K562 (cell line): ENCODE measurements around the gene COL23A1. TPM values are rescaled to one million over a fixed set of nuclear protein-coding genes. Genes with fewer than 3 reads are reported as not detected.

ENCODE experiments used
- ATAC-seq: fragments of 200-7000 bp; cut with Tn5 transposase; 3 replicates; pipeline ENCODE4 v1.9.1; 2020; ENCODE audit warnings: moderate library complexity
- BruUV-seq: library from RNA; stranded (reverse); fragments of 400-500 nt; replicated peaks from 2 replicates; lab custom pipeline; 2021; lab: Mats Ljungman, UMichigan
- CTCF ChIA-PET: fragments of 300-600 bp; formaldehyde crosslinking; extraction: SDS; loops from one replicate; lab custom pipeline; 2021; ENCODE audit warnings: low intra/inter-chr PET ratio; lab: Yijun Ruan, JAX
- POLR2A ChIA-PET: fragments of 300-600, 350-650 bp; sonication (Branson Sonifier 250); formaldehyde crosslinking; extraction: SDS; loops from one replicate; lab custom pipeline; 2021; ENCODE audit warnings: antibody characterized with exemption, inconsistent platforms; lab: Yijun Ruan, JAX
- DNase-seq, 4 experiments: peaks; one replicate each; pipeline versions ENCODE4 v3.0.0 to v3.0.0-alpha.2; 2011 to 2018; ENCODE audit warnings: low spot score in 3 of 4, mixed read lengths in 3 of 4; ENCODE audit errors: extremely low read depth in 1 of 4
- FAIRE-seq: peaks from 2 replicates; lab custom pipeline; 2011; peaks lifted over from hg19 to GRCh38; lab: Jason Lieb, UNC
- H2AFZ ChIP-seq: 2 replicates; pipeline ENCODE4 v1.6.0; 2011; ENCODE audit warnings: low read depth, low read length, control low read depth, inconsistent platforms
- H3K27ac ChIP-seq: fragments of 200-600 bp; 3 replicates; pipeline ENCODE4 v1.8.0; 2011; ENCODE audit warnings: low read depth, mild to moderate bottlenecking, control low read depth, inconsistent platforms, low read length, moderate library complexity, mixed read lengths; ENCODE audit errors: extremely low read depth
- H3K27me3 ChIP-seq, 2 experiments: fragments of 300-600 bp in 1 of 2; 2 replicates in 1 of 2; 3 replicates in 1 of 2; pipeline versions ENCODE4 v1.6.0 to v1.8.0; 2011; ENCODE audit warnings: inconsistent platforms in 2 of 2, low read length in 2 of 2, mild to moderate bottlenecking in 1 of 2, mixed read lengths in 1 of 2, moderate library complexity in 1 of 2; ENCODE audit not compliant: control insufficient read depth in 2 of 2, insufficient read depth in 2 of 2
- H3K36me3 ChIP-seq: fragments of 300-600 bp; 3 replicates; pipeline ENCODE4 v1.8.0; 2011; ENCODE audit warnings: mild to moderate bottlenecking, low read length, inconsistent platforms; ENCODE audit not compliant: control insufficient read depth, insufficient read depth
- H3K4me1 ChIP-seq, 2 experiments: fragments of 200-600 bp in 1 of 2; replicated peaks in 1 of 2; 2 replicates in 1 of 2; 3 replicates in 1 of 2; pipeline versions ENCODE4 v1.5.1 to v1.8.0; 2011; ENCODE audit warnings: inconsistent platforms in 2 of 2, low read length in 2 of 2, mild to moderate bottlenecking in 1 of 2, mixed read lengths in 1 of 2, moderate library complexity in 1 of 2; ENCODE audit not compliant: control insufficient read depth in 2 of 2, insufficient read depth in 2 of 2
- H3K4me2 ChIP-seq: 2 replicates; pipeline ENCODE4 v1.6.1; 2011; ENCODE audit warnings: low read length, control low read depth, inconsistent platforms, mixed read lengths; ENCODE audit not compliant: insufficient read depth
- H3K4me3 ChIP-seq: fragments of 200-600 bp; sonication (generic), shearing (Covaris generic); 2 replicates; pipeline ENCODE4 v1.5.1; 2016; ENCODE audit warnings: control low read depth, inconsistent platforms
- H3K79me2 ChIP-seq: fragments of 200-600 bp; 3 replicates; pipeline ENCODE4 v1.8.0; 2011; ENCODE audit warnings: low read length, inconsistent platforms; ENCODE audit not compliant: control insufficient read depth, insufficient read depth
- H3K9ac ChIP-seq, 2 experiments: 2 replicates each; pipeline versions ENCODE4 v1.6.0 to v1.6.1; 2011; ENCODE audit warnings: low read depth in 2 of 2, low read length in 2 of 2, control low read depth in 1 of 2, inconsistent platforms in 1 of 2, mild to moderate bottlenecking in 1 of 2, mixed read lengths in 1 of 2; ENCODE audit not compliant: insufficient read depth in 1 of 2
- H3K9me1 ChIP-seq: one replicate; pipeline ENCODE4 v1.6.0; 2011; ENCODE audit warnings: inconsistent platforms, mild to moderate bottlenecking, low read length, moderate library complexity; ENCODE audit not compliant: control insufficient read depth, insufficient read depth
- H3K9me3 ChIP-seq: replicated peaks from 2 replicates; pipeline ENCODE4 v1.5.1; 2011; ENCODE audit warnings: low read depth, low read length, inconsistent platforms; ENCODE audit not compliant: control insufficient read depth, insufficient read depth
- H4K20me1 ChIP-seq: replicated peaks from 2 replicates; pipeline ENCODE4 v1.6.1; 2011; ENCODE audit warnings: low read length, inconsistent platforms, mixed read lengths; ENCODE audit not compliant: control insufficient read depth, insufficient read depth
- CBFB ChIP-seq: sonication (generic); formaldehyde crosslinking; IDR thresholded peaks from 2 replicates; pipeline ENCODE4 v1.4.0; 2020; ENCODE audit warnings: mild to moderate bottlenecking, missing genetic modification reagents
- NFATC3 ChIP-seq: fragments of 450-650 bp; IDR thresholded peaks from 2 replicates; pipeline ENCODE4 v1.6.1; 2017; ENCODE audit warnings: mild to moderate bottlenecking
- NFIC ChIP-seq: fragments of 450-650 bp; IDR thresholded peaks from 2 replicates; pipeline ENCODE4 v1.6.1; 2017; ENCODE audit warnings: mild to moderate bottlenecking, inconsistent platforms
- RCOR1 ChIP-seq, 2 experiments: IDR thresholded peaks; 2 replicates each; pipeline ENCODE4 v1.6.1; 2012; ENCODE audit warnings: low read depth in 2 of 2, low read length in 2 of 2, borderline replicate concordance in 1 of 2, improper control_type of control experiment in 1 of 2
- RUNX1 ChIP-seq: sonication (generic); IDR thresholded peaks from 2 replicates; pipeline ENCODE4 v1.6.1; 2016; ENCODE audit warnings: antibody characterized with exemption, low read depth
- SIN3B ChIP-seq: fragments of 450-650 bp; IDR thresholded peaks from 2 replicates; pipeline ENCODE4 v1.6.1; 2017; ENCODE audit warnings: low read depth, mild to moderate bottlenecking, moderate library complexity
- SMC3 ChIP-seq: conservative IDR thresholded peaks from 2 replicates; pipeline ENCODE4 v1.6.1; 2011; ENCODE audit warnings: low read depth, low read length, improper control_type of control experiment; ENCODE audit not compliant: insufficient read depth
- TGIF2 ChIP-seq: sonication (generic); formaldehyde crosslinking; IDR thresholded peaks from 2 replicates; pipeline ENCODE4 v1.8.1; 2022; ENCODE audit warnings: mild to moderate bottlenecking, missing genetic modification reagents, moderate library complexity
- ZBED1 ChIP-seq: IDR thresholded peaks from 2 replicates; pipeline ENCODE4 v1.6.1; 2014
- ZNF274 ChIP-seq: IDR thresholded peaks from 2 replicates; pipeline ENCODE4 v1.6.1; 2011; ENCODE audit warnings: low read depth, mild to moderate bottlenecking, low read length, moderate library complexity, borderline replicate concordance
- ZNF347 ChIP-seq: fragments of 450-650 bp; formaldehyde crosslinking; IDR thresholded peaks from 2 replicates; pipeline ENCODE4 v1.4.0; 2020; ENCODE audit warnings: low read depth, mild to moderate bottlenecking, moderate library complexity
- ZNF57 ChIP-seq: fragments of 450-650 bp; formaldehyde crosslinking; IDR thresholded peaks from 2 replicates; pipeline ENCODE4 v1.4.0; 2020; ENCODE audit warnings: mild to moderate bottlenecking, moderate library complexity
- ZSCAN32 ChIP-seq: fragments of 450-650 bp; formaldehyde crosslinking; IDR thresholded peaks from 2 replicates; pipeline ENCODE4 v1.4.0; 2020; ENCODE audit warnings: mild to moderate bottlenecking, moderate library complexity
- WGBS: fragments of 100-300 bp; shearing (Covaris generic); methylation state at CpG from one replicate; pipeline ENCODE4 v1.1.6; 2016; ENCODE audit warnings: low coverage, mixed read lengths; ENCODE audit not compliant: insufficient coverage; ENCODE audit errors: missing lambda C conversion rate; 5-methylcytosine and 5-hydroxymethylcytosine counted together
- in situ Hi-C: fragments of 300-500 bp; cut with MboI; formaldehyde crosslinking; loops from 4 replicates; pipeline ENCODE4 v1.15.0; 2018; ENCODE audit warnings: inconsistent platforms, mixed read lengths
- intact Hi-C: fragments of 100-400 bp; cut with micrococcal nuclease; formaldehyde crosslinking; loops from 2 replicates; pipeline ENCODE4 v1.14.2; 2022
- polyA plus RNA-seq, 8 experiments: library from polyadenylated mRNA; depleted of rRNA in 4 of 8; stranded (reverse) in 5 of 8; unstranded in 3 of 8; fragments of >200 nt; fragmentation: Nextera tagmentation in 2 of 8; fragmentation: Illumina TruSeq in 1 of 8; extraction: Ambion mirVana in 2 of 8; extraction: Trizol in 1 of 8; gene quantifications; 2 replicates each; pipeline versions ENCODE4 v1.2.1 to v1.2.3, GENCODE V29; 2011 to 2014; ENCODE audit warnings: inconsistent platforms in 1 of 8, missing spikeins in 1 of 8
- total RNA-seq, 7 experiments: library from RNA; depleted of rRNA in 6 of 7; stranded (reverse); fragments of >200 nt in 6 of 7; fragmentation: Illumina TruSeq in 2 of 7; extraction: Trizol in 2 of 7; gene quantifications; 2 replicates each; pipeline versions ENCODE4 v1.2.1 to v1.2.3, GENCODE V29; 2011 to 2021; ENCODE audit warnings: low replicate concordance in 1 of 7
- TF ChIP-seq, protein P1 (sequence below): fragments of 450-650 bp; IDR thresholded peaks from 2 replicates; pipeline ENCODE4 v1.7.1; 2018; ENCODE audit warnings: mild to moderate bottlenecking, low read depth; ENCODE audit not compliant: partially characterized antibody
- TF ChIP-seq, protein P2 (sequence below): fragments of 250-450 bp; sonication (Bioruptor Pico); IDR thresholded peaks from 2 replicates; pipeline ENCODE4 v1.4.0; 2020; ENCODE audit warnings: mild to moderate bottlenecking, moderate library complexity
- TF ChIP-seq, protein P3 (sequence below): IDR thresholded peaks from 2 replicates; pipeline ENCODE4 v1.6.1; 2016; ENCODE audit warnings: missing genetic modification characterization, missing compliant biosample characterization

COL23A1 gene
- total and polyA plus RNA-seq, 9 of the 15 experiments (the other 6 are each of a cell fraction or from before 2014, with no cell fraction given): 0.09 TPM; not detected in 8

DNA sequence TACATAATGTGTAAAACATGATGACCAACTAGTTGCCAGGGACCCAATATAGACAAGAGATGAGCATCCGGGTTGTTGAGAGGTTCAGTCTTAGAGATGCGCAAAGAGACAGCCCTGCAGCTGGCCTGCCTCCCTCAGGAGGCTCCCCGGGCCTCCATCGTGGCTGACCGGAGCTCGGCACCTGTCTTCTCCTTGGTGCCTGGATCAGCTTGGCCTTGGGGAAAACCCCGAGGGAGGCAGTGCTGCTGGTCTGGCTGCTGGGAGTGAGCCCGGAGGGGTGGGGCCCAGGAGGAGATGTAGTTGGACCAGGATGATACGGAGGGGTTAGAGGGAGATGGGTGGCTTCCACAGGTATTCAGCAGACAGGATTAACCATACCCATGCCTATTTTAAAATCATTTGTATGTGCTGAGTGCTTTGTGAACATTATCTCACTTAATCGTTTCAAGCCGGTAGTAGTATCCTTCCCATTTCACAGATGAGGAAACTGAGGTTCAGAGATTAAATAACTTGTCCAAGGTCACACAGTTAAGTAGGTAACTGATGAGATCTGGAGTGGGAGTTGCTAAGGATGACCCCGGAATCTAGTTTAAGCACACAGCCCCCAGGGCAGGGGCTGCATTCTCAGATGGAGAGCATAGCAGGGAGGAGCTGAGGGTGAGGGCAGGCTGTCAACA is 173.8 kb downstream of the COL23A1 start (continued):
- 0 out of 4 replicates have a peak, but pooled peaks of 1 of the 2 experiments have one; percentile 7 for TF ChIP-seq RCOR1 (IDR thresholded peaks at IDR 0.05; ENCODE audit: borderline replicate concordance in 1 of 2, low read depth in 2 of 2, low read length in 2 of 2)
- no peak for TF ChIP-seq NFATC3
- no peak for TF ChIP-seq RUNX1
- no peak for TF ChIP-seq ZSCAN32 (CRISPR knock-in tag)

DNA sequence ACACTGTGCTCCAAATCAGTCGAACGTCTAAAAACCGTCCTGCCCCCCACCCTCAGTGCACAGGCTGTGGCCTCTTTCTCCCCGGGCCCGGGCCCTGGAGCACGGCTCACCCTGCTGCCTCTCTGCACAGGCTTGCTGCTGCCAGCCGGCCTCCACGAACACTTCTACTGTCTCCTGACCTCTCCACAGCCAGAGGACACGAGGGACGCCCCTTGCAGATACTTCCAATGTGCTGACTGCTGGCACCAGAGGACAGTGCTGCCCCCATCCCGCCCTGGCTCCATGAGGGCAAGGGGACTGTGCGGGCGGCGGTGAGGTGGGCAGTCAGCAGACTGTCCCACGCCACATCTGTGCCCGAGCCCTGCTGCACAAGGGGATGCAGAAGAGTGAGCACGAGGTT is 174.8 kb downstream of the COL23A1 start:
- ATAC-seq (no peak), DNase-seq (no peak), FAIRE-seq (no peak)
- POLR2A ChIA-PET: interaction anchor here (0.7 to 0.8 kb wide), 2 partner anchors 16 to 202 kb away, joined by 3 to 4 read pairs; no protein-coding TSS in a partner anchor
- Histone ChIP-seq H3K4me3 (no peak overlapping the region), H3K27ac (no peak overlapping the region), H3K27me3 (peaks cover 13 to 42% of the 10 kb centered on the region in 2 experiments; a peak in 4 of 5 replicates), H3K9me3 (no peaks in the 10 kb centered on the region), H3K79me2 (no peaks in the 10 kb centered on the region), H3K4me2 (no peak overlapping the region), H3K36me3 (no peaks in the 10 kb centered on the region), H3K9ac (no peak overlapping the region), H4K20me1 (peaks cover 9% of the 10 kb centered on the region; the same call in 1 of the 2 replicates), H2AFZ (no peak overlapping the region), H3K4me1 (peaks cover 4 to 11% of the 10 kb centered on the region in 2 experiments), H3K9me1 (no peaks in the 10 kb centered on the region)
- in situ Hi-C loops: no loop called here
- BruUV-seq: no TSS peak
- CTCF ChIA-PET: no interaction called here
- intact Hi-C loops: no loop called here
- WGBS: 18% methylated on average over 17 of the region's 17 CpGs
- no peak for TF ChIP-seq TGIF2 (CRISPR knock-in tag)
- no peak for TF ChIP-seq CBFB (CRISPR knock-in tag)
- TF ChIP-seq ZNF57 (CRISPR knock-in tag): no peak
- no peak for TF ChIP-seq ZNF274
- TF ChIP-seq SMC3: no peak
- no peak for TF ChIP-seq SIN3B
- no peak for TF ChIP-seq ZNF347
- TF ChIP-seq, protein P1, sequence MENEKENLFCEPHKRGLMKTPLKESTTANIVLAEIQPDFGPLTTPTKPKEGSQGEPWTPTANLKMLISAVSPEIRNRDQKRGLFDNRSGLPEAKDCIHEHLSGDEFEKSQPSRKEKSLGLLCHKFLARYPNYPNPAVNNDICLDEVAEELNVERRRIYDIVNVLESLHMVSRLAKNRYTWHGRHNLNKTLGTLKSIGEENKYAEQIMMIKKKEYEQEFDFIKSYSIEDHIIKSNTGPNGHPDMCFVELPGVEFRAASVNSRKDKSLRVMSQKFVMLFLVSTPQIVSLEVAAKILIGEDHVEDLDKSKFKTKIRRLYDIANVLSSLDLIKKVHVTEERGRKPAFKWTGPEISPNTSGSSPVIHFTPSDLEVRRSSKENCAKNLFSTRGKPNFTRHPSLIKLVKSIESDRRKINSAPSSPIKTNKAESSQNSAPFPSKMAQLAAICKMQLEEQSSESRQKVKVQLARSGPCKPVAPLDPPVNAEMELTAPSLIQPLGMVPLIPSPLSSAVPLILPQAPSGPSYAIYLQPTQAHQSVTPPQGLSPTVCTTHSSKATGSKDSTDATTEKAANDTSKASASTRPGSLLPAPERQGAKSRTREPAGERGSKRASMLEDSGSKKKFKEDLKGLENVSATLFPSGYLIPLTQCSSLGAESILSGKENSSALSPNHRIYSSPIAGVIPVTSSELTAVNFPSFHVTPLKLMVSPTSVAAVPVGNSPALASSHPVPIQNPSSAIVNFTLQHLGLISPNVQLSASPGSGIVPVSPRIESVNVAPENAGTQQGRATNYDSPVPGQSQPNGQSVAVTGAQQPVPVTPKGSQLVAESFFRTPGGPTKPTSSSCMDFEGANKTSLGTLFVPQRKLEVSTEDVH: no peak
- no peak for TF ChIP-seq ZBED1
- TF ChIP-seq, protein P2, sequence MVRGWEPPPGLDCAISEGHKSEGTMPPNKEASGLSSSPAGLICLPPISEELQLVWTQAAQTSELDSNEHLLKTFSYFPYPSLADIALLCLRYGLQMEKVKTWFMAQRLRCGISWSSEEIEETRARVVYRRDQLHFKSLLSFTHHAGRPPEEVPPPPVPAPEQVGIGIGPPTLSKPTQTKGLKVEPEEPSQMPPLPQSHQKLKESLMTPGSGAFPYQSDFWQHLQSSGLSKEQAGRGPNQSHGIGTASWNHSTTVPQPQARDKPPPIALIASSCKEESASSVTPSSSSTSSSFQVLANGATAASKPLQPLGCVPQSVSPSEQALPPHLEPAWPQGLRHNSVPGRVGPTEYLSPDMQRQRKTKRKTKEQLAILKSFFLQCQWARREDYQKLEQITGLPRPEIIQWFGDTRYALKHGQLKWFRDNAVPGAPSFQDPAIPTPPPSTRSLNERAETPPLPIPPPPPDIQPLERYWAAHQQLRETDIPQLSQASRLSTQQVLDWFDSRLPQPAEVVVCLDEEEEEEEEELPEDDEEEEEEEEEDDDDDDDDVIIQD (CRISPR knock-in tag): no peak
- TF ChIP-seq, protein P3, sequence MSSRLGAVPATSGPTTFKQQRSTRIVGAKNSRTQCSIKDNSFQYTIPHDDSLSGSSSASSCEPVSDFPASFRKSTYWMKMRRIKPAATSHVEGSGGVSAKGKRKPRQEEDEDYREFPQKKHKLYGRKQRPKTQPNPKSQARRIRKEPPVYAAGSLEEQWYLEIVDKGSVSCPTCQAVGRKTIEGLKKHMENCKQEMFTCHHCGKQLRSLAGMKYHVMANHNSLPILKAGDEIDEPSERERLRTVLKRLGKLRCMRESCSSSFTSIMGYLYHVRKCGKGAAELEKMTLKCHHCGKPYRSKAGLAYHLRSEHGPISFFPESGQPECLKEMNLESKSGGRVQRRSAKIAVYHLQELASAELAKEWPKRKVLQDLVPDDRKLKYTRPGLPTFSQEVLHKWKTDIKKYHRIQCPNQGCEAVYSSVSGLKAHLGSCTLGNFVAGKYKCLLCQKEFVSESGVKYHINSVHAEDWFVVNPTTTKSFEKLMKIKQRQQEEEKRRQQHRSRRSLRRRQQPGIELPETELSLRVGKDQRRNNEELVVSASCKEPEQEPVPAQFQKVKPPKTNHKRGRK: no peak
- TF ChIP-seq NFIC: no peak
